HG03342 (cell line): ENCODE measurements around the gene SNRPA.
"Not testable (repeated sequence)": the region's sequence is repeated elsewhere in the genome, so short reads cannot be mapped to it uniquely, and the experiment has no call there.

Source experiments
- ATAC-seq: cut with Tn5 transposase; IDR thresholded peaks from one replicate; pipeline ENCODE4 v1.9.1; 2021; ENCODE audit warnings: mild to moderate bottlenecking, moderate library complexity; ENCODE audit not compliant: unreplicated experiment

Gene SNRPA

GRCh38 chr19:40721140-40721486, 29.9 kb upstream of the SNRPA start:
- ATAC-seq, result no peak

GRCh38 chr19:40721936-40722661, 28.9 kb upstream of the SNRPA start:
- ATAC-seq, result no peak

- ATAC-seq, result no peak
Observed at GRCh38 chr19:40723661-40724254, 27.2 kb upstream of the SNRPA start.

- no peak for ATAC-seq
Observed at GRCh38 chr19:40724315-40724714, 26.7 kb upstream of the SNRPA start.

GRCh38 chr19:40724855-40725254, 26.1 kb upstream of the SNRPA start:
- ATAC-seq, result no peak

DNA sequence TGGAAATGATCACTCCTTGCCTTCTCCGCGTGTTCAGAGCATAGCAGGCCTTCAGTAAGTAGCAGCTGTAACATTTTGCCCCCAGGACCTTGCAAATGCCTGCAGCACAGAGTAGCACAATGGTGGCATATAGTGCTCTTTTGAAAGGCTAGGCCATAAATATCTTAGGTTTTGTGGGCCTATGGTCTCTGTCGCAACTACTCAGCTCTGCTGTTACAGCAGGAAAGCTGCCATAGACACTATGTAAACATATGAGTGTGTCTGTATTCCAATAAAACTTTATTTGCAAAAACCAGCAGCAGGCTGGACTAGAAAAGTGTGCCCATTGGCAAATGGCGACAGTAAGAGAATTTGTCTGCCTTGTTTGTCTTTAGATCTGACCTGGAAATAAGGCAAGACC, 24.7 kb upstream of the SNRPA start:
- no peak for ATAC-seq

- not testable (repeated sequence) for ATAC-seq
Observed at GRCh38 chr19:40730065-40730464, 20.9 kb upstream of the SNRPA start.

GRCh38 chr19:40732304-40732703, 18.7 kb upstream of the SNRPA start:
- ATAC-seq, result not testable (repeated sequence)

DNA sequence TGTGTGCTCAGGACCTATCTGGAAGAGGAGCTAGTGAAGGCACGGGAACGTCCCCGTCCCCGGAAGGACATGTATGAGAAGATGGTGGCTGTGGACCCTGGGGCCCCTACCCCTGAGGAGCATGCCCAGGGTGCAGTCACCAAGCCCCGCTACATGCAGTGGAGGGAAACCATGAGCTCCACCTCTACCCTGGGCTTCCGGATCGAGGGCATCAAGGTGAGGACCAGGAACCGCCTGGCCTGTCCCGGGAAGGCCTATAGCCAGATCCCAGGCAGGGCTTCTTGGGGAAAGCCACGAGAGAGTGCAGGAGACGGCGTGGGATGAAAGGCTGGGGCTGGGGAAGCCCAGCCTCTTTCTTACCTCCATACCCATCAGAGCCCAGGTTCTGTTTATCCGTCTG, 17.9 kb upstream of the SNRPA start:
- no peak for ATAC-seq

DNA sequence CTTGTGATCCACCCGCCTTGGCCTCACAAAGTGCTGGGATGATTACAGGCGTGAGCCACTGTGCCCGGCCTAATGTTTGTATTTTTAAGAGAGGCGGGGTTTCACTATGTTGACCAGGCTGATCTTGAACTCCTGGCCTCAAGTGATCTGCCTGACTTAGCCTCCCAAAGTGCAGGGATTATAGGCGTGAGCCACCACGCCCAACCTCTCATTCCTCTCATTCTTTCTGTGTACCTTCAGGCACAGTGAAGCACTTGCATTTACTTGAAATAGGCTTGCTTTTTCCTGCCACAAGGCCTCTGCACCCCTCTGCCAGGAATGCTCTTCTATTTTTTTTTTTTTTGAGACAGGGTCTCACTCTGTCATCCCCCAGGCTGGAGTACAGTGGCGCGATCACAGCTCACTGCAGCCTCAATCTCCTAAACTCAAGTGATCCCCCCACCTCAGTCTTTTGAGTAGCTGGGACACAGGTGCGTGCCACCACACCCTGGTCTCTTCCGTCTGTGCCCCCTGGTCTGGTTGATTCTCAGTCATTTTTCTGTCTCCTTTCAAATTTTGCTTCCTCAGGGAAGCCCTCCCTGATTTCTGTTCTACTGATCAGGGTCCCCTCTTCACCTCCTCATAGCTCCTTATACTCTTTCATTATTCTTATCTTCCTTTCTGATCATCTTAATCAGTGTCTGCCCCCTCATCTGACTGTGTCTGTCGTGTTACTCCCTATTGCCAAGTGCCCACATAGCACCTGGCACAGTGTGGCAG, 15.8 kb upstream of the SNRPA start:
- no peak for ATAC-seq

DNA sequence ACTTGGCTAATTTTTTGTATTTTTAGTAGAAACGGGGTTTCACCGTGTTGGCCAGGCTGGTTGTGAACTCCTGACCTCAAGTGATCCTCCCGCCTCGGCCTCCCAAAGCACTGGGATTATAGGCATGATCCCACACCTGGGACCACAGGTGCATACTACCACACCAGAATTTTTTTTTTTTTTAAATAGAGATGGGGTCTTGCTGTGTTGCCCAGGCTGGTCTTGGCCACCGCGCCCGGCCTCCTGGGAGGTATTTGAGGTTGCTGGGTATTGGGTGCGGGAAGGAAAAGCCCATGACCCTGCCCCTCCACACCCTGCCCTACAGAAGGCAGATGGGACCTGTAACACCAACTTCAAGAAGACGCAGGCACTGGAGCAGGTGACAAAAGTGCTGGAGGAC, 14.3 kb upstream of the SNRPA start:
- no peak for ATAC-seq

- ATAC-seq, result no peak
Observed at GRCh38 chr19:40737102-40737644, 13.8 kb upstream of the SNRPA start.

GRCh38 chr19:40739030-40739839, 11.8 kb upstream of the SNRPA start:
- ATAC-seq, result no peak

DNA sequence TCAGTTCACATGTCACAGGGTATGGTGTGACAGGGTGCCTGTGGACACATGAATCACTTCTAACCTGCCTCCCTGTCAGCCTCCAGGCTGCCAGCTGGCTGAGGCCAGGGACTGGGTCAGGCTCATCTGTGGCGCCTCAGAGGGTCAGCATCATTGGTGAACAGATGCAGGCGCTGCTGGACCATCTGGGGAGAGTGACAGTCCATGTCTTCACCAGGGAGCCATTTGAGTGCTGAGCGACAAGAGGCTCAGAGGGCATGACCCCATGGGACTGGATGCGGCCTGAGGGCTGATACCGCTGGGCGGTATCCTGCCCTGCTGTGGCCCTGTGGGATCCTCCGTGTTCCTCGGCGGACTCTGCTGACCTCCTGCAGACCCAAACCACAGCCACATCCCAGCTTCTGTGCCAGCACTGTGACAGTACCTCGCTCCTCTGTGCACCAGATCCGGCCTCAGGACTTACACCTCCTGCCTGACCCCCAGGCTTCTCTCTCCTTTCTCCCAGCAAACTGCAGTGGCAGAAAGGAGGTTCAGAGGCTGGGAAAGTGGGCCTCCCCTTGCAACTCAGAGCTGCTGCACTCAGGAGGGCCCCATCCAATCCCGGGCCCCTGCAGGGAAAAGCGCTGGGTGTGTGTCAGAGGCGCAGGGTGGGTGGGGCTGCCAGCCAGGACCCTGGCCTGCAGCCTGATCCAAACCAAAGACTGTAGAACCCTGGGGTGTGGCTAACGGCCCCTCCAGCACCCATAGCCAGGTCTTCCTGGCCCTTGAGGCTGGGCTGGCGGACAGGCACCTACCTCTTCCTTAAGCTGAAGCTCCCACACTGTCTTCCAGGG, 10.9 kb upstream of the SNRPA start:
- ATAC-seq, result no peak

DNA sequence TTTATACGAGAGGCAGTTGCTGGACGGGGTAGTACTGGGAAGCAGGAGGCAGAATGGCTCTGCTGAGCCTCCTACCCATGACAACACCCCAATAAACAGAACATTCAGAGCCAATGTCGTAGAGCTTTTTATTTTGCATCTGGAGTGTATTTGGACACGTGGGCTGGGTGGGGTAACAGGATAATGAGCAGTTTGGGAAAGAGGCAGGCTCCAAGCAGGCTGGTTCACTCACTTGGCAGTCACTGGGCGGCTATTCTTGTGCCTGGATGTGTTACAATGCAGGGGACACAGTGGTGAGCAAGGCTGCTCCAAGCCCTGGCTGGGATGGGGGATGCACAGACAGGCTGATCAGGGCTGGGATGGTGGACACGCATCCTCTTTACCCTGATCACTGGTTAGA, 10.3 kb upstream of the SNRPA start:
- no peak for ATAC-seq

GRCh38 chr19:40741527-40742390, 9.2 kb upstream of the SNRPA start:
- no peak for ATAC-seq

DNA sequence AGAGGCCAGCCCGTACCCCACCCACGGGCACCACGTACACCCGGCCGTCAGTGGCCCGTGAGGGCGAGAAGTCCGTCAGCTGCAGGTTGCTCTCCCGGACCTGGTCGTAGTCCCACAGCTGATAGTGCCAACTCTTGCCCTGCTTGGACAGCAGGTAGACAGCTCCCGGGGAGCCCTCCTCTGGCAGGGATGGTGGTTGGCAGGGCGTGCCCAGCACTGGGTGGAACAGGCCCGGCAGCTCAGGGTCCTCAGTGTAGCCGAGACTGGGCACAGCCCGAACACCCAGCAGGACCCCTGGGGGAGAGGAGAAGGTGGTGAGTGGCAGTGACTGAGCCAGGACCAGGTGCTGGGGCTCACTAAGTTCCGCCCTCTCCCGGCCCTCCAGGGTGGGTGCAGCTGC, 8.5 kb upstream of the SNRPA start:
- no peak for ATAC-seq

DNA sequence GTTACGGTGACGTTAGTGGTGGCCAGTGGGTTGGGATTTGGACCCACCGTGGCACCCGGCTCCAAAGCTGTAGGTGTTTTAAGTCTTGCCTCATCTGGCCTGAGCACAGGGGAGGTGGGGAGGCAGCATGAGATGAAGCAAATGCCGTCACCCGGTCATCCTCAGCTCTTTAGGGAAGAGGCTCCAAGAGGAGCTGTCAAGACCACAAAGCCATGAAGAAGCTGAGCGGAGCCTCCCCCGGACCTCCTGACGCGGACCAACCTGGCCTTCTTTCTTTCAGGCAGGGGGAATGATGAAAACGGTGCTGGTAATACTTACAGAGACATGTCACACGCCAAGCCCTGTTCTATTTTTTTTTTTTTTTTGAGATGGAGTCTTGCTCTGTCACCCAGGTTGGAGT, 8.1 kb upstream of the SNRPA start:
- ATAC-seq, result no peak

DNA sequence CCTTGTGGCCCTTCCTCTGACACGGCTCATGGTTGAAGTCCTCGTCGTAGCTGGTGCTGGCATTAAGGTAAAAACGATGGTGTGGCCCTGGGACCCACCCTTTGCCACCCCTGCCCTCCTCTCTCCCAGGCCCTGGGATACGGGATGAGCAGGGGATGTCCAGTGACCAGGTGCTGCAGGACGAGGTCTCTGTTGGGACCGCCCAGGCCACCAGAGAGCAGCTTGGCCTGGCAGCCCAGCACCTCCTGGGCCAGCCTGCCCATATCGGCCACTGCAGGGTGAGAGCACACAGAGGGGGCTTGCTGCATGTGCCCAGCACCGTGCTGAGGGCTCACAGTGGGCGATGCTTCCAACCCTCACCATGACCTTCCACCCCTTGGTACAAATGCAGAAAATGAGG, 7.1 kb upstream of the SNRPA start:
- no peak for ATAC-seq
